NK-92 (cell line): ENCODE measurements around the gene SIN3A.
A peak's percentile ranks its signal among the peaks of the same experiment; 100 is the strongest.
"Not testable (repeated sequence)": the region's sequence is repeated elsewhere in the genome, so short reads cannot be mapped to it uniquely, and the experiment has no call there.

ENCODE experiments used
- DNase-seq: peaks from one replicate; lab custom pipeline; 2025; ENCODE audit not compliant: unreplicated experiment; lab: John Stamatoyannopoulos, UW

The SIN3A gene

DNA sequence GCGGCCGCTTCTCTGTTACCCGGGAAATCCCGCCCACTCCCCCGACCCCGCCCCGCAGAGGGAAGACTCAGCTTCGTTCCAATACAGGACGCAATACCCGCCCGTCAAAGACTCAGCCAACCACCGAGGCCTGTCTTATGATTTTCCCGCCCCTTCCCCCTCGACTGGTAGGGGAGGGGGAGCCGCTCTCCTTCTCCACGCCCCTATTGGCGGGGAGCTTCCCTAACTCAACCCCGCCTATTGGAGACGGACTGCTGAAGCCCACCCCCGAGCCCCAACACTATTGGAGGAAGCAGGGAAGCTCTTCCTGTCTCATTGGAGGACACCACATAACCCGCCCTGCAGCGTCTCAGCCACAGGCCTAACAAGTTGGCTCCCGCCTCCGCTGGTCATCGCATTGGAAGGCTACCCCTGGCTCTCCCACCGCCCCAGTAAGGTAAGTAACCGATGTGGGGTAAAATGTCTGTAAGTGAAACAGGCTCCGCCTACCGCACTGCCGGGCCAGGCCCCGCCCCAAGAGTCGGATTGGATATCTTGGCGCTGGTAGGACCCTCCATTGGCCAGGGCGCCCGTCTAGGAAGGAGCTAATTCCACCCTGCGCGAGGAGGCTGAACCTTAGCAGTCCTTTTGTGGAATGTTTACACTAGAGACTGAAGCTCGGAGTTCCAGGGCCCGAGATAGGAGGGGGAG, at the start of gene SIN3A:
SIN3A (minus strand) TSS at position 17 of the 690 bp plus-strand sequence. CDS start 21,315 bp downstream, outside the sequence.
- DNase-seq = peak; percentile 99

DNA sequence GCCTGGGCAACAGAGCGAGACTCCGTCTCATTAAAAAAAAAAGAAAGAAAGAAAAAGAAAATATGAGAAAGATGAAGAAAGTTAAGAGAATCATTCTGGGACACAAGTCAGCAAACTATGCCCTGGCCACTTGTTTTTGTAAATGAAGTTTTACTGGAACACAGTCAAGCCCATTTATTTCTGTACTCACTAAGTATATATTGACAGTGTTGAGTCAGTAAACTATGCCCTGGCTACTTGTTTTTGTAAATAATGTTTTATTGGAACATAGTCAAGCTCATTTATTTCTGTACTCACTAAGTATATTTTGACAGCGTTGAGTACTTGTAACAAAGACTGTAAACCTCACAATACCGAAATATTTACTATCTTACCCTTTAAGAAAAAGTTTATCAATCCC, 42.2 kb upstream of the SIN3A start:
- DNase-seq = no peak

DNA sequence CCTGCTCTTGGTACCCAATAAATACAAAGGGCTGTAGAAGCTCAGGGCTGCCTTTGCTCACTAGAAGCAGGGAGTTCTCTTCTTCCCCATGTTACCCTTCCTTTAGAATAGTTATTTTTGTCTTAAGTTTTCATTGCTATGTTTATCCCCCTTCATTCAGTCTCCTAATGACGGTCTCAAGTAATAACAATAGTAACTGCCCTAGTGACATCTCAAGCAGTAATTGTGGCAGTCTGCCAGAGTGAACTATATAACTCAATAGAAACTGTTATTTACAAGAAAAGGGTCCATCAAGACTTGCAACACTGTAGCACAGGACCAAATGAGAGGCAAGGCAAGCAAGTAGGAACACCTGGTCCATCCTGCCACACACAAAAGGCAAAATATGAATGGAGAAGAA, 32.5 kb upstream of the SIN3A start:
- DNase-seq = no peak

DNA sequence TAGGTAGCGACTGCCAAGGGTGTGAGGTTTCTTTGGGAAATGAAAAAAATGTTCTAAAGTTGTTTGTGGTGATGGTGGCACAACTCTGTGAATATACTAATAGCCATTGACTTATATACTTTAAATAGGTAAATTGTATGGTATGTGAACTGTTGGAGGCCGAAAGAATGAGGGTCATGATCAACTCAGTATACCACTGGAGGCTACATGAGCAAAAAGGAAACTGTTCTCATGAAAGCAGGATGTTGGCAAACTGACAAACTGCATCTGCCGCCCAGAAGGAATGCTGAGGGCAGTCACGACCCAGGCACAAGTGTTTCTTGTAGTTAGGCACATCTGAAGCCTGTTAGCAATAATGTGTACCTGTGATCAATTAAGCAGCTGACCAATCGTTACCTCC, 32.1 kb upstream of the SIN3A start:
- not testable (repeated sequence) for DNase-seq

DNA sequence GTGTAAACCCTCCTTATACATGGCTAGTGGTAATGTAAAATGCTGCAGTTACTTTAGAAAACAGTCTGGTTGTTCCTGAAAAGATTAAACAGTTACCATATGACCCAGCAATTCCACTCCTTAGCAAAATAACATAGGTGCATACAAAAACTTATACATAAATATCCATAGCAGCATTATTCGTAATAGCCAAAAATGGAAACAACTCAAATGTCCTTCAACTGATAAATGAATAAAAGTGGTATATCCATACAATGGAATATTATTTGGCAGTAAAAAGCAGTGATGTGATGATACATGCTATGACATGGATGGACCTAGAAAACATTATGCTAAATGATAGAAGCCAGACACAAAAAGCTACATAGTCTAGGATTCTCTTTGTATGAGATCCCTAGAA, 31.6 kb upstream of the SIN3A start:
- DNase-seq = no peak

DNA sequence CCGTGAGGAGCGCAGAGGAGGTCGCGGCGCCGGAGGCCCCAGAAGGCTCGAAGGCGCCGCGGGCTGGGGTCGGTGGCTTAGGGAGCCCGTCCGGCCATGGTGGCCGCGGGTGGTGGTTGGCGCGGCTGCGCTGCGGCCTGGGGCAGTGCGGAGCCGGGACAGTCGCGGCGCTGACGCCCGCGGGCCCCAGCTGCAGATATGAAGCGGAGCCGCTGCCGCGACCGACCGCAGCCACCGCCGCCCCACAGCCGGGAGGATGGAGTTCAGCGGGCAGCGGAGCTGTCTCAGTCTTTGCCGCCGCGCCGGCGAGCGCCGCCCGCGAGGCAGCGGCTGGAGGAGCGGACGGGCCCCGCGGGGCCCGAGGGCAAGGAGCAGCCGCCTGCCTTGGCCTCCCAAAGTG, 29.0 kb upstream of the SIN3A start:
- not testable (repeated sequence) for DNase-seq

DNA sequence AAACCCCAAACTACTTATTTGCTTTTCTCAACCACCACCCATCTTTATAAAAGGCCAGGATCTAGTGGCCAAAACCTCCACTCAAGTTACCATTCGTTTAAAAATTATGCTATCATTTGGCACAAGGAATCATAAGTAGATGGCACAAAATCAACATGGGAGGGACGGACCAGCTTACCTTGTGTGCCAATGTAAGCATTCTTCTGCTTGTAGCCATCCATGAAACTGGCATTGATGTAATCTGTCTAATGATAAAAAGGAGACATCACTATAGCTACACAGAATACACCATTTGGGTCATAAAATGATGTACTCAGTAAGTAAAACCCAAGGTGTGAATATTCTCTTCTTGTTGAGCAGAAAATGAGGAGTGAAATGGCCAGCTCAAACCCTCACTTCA, 28.2 kb upstream of the SIN3A start:
- DNase-seq = no peak

DNA sequence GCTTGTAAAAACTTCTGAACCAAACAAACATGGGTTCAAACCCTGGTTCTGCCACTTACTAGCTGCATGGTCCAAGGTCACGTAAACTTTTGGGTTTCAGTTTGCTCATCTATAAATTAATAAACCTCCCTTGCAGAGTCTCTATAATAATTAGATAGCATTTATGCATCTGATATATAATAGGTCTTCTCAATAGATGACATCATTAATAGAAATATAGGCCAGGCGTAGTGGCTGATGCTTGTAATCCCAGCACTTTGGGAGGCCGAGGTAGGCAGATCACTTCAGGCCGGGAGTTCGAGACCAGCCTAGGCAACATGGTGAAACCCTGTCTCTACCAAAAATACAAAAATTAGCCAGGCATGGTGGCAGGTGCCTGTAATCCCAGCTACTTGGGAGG, 25.6 kb upstream of the SIN3A start:
- not testable (repeated sequence) for DNase-seq

DNA sequence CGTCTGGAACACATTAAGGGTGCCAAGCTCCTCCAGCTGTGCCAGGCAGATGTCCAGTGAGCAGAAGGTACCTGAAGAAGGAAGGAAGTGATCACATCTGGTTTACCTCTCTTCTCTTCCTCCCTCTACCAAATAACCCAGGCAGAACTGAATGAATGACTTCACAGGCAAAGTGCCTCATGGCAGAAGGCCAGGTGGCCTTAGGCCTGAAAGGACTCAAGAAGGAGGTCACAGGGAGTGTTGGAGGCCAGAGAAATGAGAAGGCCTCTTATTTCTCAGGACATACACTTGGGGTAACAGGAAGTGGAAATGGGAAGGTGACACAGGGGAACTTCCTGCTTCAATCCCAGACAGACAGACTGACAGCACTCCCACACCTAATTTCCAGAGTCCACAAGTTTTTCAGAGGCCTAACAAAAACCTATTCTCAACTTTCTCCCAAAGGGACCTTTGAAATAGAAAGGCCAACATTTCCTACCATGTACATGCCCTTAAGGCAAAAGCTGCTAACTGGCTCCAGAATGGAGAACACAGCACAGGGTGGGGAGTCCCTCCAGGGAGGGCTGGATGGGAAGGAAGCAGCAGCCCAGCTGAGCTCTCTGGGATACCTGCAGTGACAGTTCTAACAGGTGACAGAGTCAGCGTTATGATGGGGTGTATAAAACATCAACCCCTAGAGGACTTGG, 17.6 kb upstream of the SIN3A start:
- no peak for DNase-seq

DNA sequence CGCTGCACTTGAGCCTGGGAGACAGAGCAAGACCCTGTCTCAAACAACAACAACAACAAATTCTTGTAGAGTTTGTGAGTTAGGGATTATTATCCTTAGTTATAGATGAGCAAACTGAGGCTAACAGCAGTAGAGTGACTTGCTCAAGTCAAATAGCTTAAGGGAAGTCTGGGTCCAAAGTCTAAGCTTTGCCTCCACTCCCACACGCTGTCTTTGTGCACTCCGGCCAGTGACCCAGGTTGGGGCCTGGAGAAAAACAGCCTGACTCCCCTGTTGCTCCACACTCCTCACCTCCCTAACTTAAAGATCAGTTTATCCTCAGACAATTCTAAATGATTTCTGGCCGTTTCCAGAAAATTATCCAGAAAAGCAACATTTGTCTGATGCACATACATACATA, 9.2 kb upstream of the SIN3A start:
- DNase-seq = no peak

DNA sequence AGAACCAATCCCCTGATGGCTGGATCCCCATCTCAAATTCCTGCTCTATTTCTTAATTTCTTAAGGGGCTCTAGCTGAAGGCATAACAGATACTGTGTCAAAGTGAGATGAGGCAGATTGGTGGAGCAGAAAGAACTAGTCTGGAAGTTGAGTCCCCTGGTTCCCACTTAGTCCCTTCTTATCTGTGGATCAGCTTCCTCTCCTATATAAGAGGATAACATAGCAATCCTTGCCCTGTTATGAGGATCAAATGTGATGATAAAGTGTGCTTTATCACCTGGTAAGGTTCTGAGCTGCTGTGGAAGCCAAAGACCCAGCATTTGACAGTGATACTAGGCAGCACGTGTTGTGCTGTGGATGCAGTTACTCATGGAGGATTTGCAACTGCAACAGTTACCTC, 8.1 kb upstream of the SIN3A start:
- no peak for DNase-seq

DNA sequence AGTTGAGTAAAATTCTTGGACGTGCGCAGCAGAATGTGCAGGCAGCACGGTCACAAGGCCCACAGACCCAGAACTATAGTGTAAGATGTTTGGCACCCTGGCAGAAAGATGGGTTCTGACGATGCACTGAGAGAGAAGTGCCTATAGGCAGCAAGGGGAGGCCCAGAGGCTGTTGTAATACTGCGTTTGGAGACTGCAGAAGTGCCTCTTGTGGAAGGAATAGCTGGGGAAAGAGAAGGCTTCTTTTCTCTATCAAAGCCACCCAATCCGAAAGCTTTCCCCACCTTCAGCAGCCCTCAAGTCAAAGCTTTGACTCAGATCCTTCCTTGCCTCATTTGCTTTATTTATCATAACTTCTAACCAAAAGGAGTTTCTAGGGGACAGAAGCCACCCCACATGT, 5.2 kb upstream of the SIN3A start:
- no peak for DNase-seq

DNA sequence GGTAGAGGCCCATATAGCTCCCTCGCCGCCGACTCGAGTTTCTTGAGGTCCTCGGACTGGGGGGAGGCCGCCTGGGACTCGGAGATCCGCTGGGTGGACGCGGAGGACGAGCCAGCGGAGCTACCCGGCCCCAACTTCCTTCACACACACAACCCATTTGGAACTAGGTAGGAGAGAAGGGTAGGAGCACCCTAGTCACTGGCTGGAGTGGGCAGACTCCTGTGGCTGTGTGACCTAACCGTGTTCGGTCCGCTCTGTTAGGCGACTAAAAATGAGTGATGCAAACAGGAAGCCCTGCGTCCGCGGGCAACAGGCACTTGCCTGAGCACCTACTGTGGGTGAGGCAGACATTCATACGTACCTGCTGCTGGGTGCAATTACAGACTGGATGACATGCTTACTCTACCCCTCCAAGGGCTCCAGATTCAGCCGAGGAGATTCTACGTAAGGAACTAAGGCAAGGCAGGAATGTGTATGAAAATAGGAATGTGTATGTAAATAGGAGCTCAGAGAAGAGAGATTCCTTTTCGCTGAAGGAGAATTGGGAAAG, 4.6 kb upstream of the SIN3A start:
- no peak for DNase-seq

DNA sequence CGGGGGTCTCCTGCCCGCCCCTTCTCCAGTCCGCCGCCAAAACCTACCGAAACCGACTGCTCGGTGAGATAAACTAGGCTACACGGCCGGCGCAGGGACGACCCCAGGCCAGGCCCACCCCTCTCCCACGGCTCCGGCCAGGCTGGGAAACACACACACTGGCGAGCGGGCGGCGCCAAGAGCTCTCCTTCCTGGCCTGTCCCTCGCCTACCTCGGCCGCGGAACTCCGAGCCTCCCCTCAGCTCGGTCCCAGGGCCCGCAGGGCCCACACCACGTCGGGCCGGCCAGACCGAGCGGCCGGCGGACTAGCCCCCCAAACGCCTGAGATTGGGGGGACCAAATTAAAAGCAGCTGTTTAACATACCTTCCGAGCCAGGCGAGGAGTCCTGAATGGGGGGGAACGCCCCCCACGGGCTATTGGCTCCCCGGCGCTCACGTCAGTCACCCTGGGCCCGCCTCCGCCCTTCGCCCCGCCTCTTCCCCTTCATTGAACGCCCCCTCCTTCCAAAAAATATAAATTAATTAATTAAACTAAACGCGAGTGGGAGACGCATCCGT, 4.0 kb upstream of the SIN3A start:
- DNase-seq = no peak

DNA sequence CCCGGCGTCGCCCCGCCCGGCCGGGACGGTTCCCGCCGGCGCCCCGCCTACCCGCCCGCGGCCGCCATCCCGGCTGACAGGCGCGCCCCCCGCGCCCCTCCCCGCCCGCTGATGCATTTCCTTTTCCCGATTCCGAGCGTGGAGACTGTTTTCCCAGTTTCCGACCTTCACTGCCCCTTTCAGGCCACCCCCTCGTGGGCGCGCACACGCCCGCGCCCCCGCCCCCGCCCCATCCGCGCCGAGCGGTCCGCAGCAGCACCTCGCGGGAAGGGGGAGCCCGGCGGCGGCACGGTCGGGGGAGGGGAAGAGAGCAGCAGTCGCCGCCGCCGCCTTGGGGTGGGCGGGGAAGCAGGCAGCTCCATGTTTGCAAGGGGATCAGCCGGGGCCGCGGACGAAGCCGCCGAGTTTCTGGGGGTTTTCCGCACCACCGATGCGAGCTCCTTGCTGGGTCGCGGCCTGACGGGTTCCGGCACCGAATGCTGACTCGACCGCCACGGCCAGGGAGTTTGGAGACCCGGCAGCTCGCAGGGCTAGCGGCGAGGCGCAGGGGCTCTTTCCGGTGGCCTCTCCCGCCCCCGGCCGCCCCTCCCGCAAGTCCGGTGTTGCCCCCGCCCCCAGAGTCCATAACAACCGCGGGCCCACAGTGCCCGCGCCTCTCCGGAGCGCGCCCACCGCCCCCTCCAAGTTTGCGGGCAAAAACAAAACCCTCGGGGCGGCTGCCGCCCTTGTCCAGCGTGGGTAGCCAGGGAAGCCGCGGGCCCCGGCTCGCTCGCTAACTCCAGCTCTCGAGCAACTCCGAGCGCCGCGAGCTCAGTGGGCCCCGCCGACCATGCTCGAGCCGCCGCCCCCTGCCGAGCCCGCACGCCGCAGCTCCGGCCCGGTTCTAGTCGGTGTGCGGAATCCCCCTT, 3.2 kb upstream of the SIN3A start:
- no peak for DNase-seq

DNA sequence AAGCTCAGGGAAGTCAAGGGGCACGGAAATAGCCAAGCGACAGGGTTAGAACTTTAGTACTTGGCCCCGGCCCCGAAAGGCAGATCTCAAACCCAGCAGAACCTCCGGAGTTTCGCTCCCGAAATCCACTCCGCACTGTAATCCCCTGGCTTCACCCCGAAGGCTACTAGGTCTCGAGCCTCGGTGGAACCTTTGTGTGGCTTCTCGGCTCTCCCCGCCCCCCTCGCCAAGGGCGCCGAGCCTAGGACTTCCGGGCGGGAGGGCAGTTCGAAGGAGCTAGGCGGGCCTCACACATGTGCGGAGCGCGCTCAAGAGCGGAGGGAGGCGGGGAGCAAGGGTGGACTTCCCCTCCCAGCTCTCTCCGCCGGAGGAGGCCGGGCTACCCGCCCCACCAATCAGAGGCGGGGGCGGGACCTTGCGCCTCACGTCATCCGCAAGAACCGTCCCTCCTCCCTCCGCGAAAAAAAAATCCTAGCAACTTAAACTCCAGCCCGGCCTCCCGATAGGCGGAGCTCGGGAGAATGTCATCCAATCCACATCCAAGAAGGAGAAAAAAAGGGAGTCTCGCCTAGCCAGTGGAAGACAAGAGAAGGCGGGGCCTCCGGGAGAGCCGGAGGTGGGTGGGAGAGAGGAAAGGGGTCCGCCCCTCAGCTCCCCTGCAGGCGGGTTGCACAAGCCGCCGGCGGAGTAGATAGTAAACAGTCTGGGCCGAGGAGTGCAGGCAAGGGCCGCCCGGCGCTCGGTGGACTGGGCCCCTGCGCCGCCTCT, 2.4 kb upstream of the SIN3A start:
- peak; percentile 86 for DNase-seq

DNA sequence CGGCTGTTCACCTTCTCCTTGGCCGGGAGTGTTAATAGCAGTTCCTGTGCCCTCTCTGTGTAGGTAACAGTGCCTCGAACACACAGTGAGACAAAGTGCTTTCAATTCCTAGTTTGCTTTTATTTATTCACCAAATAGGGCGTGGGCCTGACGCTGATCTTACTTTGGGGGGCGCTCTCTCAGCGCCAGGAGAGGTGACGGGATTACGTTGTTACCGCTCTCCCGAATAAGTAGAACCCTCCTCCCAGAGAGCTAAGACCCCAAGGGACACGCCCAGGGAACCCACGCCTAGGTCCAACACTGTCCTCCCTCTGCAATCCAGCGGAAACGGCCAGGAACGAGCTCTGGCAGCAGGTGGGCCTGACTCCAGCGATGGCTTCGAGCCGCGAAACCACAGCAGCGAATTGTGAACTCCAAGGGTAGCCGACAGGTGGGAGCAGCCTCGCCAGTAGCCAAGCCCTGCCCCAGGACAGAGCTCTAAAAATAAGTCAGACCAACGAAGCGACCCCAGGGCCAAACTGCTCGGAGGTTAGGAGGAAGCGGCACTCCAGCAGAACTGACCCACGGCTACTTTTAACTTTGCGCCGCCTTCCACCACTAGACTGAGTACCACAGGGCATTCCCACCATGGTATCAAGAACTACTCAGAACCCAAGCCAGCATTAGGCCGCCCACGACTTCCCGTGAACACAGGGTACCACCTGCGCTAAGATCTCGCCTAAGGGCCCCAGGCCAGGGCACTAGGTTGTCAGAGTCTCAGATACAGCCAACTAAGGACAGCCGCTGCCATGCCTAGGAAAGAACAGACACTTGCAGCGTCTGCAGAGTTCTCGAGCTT, 1.6 kb upstream of the SIN3A start:
- no peak for DNase-seq

DNA sequence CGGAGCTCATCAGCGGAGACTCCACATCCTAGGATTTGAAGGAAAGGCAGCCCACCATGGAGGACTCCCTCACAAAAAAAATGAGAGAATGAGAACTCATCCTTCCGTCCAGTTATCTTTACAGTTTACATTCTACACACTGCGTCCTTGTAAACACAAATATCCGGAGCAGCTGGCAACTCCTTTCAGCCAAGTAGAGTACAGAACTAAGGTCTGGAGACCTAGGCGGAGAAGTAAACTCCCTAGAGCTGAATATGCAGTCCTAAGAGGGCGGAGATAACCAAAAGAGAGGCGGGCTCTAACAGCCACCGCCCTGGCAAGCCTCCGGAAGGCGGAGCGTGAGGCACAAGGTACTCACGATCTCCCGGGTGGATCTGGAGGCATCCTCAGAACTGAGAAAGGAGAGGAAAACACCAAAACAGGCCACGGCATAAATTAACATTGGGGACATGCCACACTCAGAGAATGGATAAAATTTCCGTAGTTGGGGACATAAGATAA, 924 bp upstream of the SIN3A start:
- no peak for DNase-seq

DNA sequence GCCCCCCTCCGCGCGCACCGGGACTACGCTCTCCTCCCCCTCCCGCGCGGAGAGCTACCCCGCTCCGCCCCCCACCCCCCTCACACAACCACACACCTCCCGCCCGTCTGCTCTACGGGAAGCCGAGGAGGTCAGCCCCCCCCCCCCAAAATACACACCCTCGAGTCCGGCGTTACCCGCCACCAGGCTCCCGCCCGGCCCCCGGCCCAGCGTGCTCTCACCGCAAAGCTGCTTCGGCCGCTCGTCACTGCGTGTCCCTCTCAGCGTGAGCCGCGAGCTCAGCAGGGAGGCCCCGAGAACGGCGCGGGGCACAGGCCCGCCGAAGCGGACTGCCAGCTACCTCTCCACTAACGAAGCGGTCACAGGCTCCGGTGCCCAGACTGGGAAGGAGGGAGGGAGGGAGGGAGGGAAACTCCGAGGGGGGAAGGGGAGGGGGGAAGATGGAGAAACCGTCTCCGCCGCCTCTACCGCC, 252 bp downstream of the SIN3A start:
- DNase-seq = no peak
